Raji (cell line): ENCODE data around the gene EPB41L2.

Source experiments
- POLR2A ChIP-seq: IDR thresholded peaks from 2 replicates; pipeline ENCODE4 v1.6.1; 2011; ENCODE audit warnings: low read depth, low read length, control low read depth; ENCODE audit not compliant: insufficient read depth

Gene EPB41L2

DNA sequence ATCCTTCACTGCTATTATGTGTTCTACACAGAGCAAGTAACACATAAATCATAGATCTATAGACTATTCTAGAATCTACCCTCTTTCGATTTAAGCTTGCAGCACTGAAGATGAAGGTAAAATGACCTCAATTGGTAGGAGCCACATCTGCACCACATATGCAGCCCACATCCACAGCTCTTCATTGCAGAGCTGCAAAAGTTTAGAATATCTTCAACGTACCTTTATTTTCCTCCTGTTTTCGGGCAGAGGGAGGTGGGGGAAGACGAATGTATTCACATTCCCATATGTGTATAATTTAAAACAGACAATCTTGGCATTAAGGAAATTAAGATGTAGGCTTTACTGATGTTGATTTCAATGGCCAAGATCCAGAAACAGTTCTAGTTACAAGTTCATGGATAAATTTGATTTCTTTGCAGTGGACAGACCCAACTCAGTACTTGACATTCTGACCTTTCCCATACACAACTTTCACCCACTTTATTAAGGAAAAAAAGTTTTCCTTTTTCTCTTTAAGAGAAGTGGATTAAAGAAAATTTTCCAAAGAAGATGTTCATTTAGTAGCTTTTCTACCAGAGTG lies 14.0 kb downstream of the EPB41L2 start:
- TF ChIP-seq POLR2A: no peak

GRCh38 chr6:131048459-131048858 lies 14.6 kb downstream of the EPB41L2 start:
- TF ChIP-seq POLR2A: no peak

- no peak for TF ChIP-seq POLR2A
Observed at GRCh38 chr6:131045139-131045538, 17.9 kb downstream of the EPB41L2 start.

GRCh38 chr6:131043902-131044447 lies 19.1 kb downstream of the EPB41L2 start:
- TF ChIP-seq POLR2A: no peak

GRCh38 chr6:131042664-131043063 lies 20.4 kb downstream of the EPB41L2 start:
- no peak for TF ChIP-seq POLR2A

DNA sequence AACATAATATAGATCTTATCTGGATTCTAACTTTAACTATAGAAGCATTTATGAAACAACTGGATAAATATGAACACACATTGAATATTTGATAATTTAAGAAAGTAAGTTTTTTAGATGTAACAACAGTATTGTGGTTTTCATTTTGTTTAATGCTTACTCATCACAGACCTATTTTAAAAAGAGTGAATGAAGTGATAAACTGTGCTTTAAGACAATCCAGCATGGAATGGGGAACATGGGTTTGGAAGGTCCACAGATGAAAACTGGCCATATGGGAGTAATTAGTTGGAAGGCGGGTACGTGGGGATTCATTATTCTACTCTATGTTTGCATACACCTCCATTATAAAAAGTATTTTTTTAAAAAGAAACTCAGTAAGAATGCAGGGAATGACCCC lies 21.2 kb downstream of the EPB41L2 start:
- no peak for TF ChIP-seq POLR2A

- TF ChIP-seq POLR2A: no peak
Observed at GRCh38 chr6:131040866-131041265, 22.2 kb downstream of the EPB41L2 start.

GRCh38 chr6:131039345-131039680 lies 23.7 kb downstream of the EPB41L2 start:
- no peak for TF ChIP-seq POLR2A

DNA sequence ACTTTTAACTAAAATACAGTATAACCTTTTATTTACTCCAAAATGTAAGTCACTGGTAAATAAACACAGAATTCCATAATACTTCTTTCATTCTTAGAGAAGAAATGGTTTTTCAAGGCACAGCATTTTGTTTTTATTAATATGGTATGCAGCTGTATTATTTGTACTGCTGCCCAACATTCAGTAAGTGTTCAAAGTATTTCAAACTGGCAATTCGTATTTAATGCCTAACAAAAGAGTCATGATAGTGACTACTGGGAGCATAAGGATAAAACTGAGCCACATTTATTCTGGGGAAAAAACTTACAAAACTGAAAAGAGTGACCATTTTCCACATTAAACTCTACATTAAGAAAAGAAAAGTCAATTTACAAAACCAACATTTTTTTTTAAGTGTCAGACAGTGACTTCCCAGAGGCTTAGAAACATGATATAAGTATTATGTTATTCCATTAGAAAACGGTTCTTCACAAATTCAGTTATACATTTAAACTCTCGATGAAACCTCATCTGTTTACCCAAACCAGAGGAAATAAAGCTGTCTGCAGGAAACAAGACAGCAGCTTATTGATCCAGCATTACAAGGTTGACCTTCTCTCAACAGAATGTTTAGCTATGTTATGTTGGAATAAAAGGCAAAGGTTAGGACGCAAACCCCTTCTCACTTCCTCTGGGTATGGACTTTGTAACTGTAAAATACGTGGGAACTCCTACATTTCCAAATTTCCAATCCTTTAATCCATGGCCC lies 24.3 kb downstream of the EPB41L2 start:
- TF ChIP-seq POLR2A: no peak

DNA sequence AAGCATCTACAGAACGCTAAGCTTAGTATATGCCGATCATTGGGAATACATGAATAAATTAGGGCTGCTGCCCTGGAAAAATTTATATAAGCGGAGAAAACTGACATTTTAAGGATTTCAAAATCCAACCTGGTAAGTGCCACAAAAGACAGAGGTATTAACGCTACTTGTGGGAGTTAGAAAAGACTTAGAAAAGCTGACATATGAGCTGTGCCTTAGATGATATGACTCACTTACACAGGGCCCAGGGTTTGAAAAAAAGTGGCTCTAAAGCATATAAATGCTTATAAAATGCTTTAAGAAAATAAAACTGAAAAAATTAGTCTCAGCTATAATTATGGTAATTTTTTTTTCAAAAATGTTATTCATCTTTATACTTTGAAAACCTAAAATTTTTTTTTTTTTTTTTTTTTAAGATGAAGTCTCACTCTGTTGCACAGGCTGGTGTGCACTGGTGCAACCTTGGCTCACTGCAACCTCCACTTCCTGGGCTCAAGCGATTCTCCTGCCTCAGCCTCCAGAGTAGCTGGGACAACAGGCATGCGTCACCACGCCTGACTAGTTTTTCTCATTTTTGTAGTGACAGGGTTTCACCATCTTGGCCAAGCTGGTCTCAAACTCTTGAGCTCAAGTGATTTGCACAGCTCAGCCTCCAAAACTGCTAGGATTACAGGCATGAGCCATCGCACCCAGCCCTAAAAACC lies 25.7 kb downstream of the EPB41L2 start:
- TF ChIP-seq POLR2A: no peak

GRCh38 chr6:131036601-131037000 lies 26.4 kb downstream of the EPB41L2 start:
- no peak for TF ChIP-seq POLR2A

DNA sequence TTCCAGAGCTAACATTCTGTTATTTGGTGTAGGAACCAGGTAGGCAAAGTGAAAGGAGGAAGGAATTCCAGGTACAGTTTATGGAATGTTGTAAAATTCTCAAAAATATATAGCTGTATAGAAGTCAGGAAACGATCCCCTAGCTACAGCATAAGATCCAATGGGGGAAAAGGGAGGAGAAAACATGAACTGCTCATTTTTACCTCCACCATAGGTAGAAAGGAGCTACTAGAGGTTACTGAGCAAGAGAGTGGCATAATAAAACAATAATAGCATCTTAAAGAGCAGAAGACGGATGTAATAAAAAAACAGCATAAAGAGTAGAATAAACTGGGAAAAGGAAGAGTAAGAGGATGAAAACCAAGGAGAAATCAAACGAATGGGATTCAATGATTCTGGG lies 26.9 kb downstream of the EPB41L2 start:
- TF ChIP-seq POLR2A: no peak

DNA sequence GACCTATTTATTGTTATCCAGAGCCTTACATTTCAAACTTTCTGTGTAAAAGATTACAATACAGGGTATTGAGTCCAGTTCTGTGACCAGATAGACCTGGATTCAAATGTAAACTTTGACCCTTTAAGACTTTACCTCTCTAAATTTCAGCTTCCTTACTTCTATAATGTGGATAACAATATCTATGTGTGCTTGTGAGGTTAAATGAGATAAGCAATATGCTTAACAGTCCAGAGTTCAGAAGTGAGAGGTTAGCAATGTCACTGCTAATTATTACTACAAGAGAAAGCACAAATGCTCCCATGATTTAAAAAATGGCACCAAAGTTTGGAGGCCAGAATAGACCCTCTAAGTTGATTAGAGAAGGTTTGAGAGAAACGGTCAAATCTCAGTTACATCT lies 27.5 kb downstream of the EPB41L2 start:
- no peak for TF ChIP-seq POLR2A

DNA sequence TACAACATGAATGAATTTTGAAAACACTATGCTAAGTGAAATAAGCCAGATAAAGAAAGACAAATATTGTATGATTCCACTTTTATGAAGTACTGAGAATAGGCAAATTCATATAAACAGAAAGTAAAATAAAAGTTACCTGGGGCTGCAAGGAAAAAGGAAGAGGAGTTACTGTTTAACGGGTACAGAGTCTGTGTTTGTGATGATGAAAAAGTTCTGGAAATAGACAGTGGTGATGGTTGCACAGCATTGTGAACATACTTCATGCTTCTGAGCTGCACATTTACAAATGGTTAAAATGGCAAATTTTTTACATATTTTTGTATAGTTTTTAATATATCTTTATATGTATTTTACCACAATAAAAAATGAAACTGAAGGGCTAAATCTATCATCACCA lies 29.4 kb downstream of the EPB41L2 start:
- TF ChIP-seq POLR2A: no peak

- no peak for TF ChIP-seq POLR2A
Observed at GRCh38 chr6:131029626-131030297, 33.3 kb downstream of the EPB41L2 start.
